ENCODE data around the gene HIRA. TPM values are rescaled to one million over a fixed set of nuclear protein-coding genes. Genes with fewer than 3 reads are reported as not detected.

HIRA gene
- total and polyA plus RNA-seq, 4 donors: 4.1 to 32.5 (median 23.0) TPM

DNA sequence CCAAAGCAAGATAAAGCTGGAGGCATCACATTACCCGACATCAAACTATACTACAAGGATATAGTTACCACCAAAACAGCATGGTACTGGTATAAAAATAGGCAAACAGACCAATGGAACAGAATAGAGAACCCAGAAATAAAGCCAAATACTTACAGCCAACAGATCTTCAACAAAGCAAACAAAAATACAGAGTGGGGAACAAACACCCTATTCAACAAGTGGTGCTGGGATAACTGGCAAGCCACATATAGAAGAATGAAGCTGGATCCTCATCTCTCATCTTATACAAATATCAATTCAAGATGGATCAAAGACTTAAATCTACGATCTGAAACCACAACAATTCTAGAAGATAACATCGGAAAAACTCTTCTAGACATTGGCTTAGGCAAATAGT, 90.0 kb downstream of the HIRA start:
- peaks cover 0 to 5% (median 2%) of the 10 kb centered on the region in 4 donors for H3K4me1 ChIP-seq (ENCODE audit: control insufficient read depth in 4 of 4, insufficient read depth in 4 of 4, low read length in 3 of 4)
- no peaks in the 10 kb centered on the region for H3K9me3 ChIP-seq (ENCODE audit: control insufficient read depth in 4 of 4, low read length in 3 of 4)
- H3K9ac ChIP-seq (ENCODE audit: low read depth in 1 of 2, low read length in 2 of 2): no peak overlapping the region
- no peaks in the 10 kb centered on the region for H3K27me3 ChIP-seq (ENCODE audit: control insufficient read depth in 4 of 4, insufficient read depth in 4 of 4, low read length in 3 of 4)
- WGBS: 67% methylated on average over 3 of the region's 3 CpGs
- H3K4me3 ChIP-seq (ENCODE audit: low read depth in 1 of 3, low read length in 3 of 3): no peak overlapping the region
- TF ChIP-seq REST (IDR thresholded peaks at IDR 0.05) (no peak), FOXA1 (IDR thresholded peaks at IDR 0.05) (no peak), HNF4A (conservative IDR thresholded peaks at IDR 0.05) (no peak)
- H3K36me3 ChIP-seq (ENCODE audit: control insufficient read depth in 4 of 4, insufficient read depth in 3 of 4, low read depth in 1 of 4, low read length in 3 of 4): peaks cover 6 to 26% (median 22%) of the 10 kb centered on the region in 4 donors
- DNase-seq (ENCODE audit: low spot score): no peak
- H3K27ac ChIP-seq (ENCODE audit: low read depth in 1 of 2, low read length in 2 of 2): no peak overlapping the region

DNA sequence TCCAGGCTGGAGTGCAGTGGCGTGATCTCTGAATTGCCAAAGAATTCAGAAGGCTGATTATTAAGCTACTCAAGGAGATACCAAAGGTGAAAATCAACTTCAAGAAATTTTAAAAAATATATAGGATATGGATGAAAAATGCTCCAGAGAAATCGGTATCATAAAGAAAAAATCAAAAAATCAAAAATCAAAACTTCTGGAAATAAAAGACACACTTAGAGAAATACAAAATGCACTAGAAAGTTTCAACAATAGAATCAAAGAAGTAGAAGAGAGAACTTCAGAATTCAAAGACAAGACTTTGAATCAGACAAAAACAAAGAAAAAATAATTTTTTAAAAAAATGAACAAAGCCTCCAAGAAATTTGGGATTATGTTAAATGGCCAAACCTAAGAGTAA, 94.4 kb downstream of the HIRA start:
- Histone ChIP-seq H3K36me3 (ENCODE audit: control insufficient read depth in 4 of 4, insufficient read depth in 3 of 4, low read depth in 1 of 4, low read length in 3 of 4) (peaks cover 5 to 26% (median 19%) of the 10 kb centered on the region in 4 donors), H3K9me3 (ENCODE audit: control insufficient read depth in 4 of 4, low read length in 3 of 4) (peaks cover 0 to 1% (median 0%) of the 10 kb centered on the region in 4 donors), H3K4me3 (ENCODE audit: low read depth in 1 of 3, low read length in 3 of 3) (no peak overlapping the region), H3K27me3 (ENCODE audit: control insufficient read depth in 4 of 4, insufficient read depth in 4 of 4, low read length in 3 of 4) (no peaks in the 10 kb centered on the region), H3K27ac (ENCODE audit: low read depth in 1 of 2, low read length in 2 of 2) (no peak overlapping the region), H3K4me1 (ENCODE audit: control insufficient read depth in 4 of 4, insufficient read depth in 4 of 4, low read length in 3 of 4) (peaks cover 0 to 7% (median 2%) of the 10 kb centered on the region in 4 donors), H3K9ac (ENCODE audit: low read depth in 1 of 2, low read length in 2 of 2) (no peak overlapping the region)
- no peak for DNase-seq (ENCODE audit: low spot score)
- 95% methylated on average over 2 of the region's 2 CpGs for WGBS
- no peak for TF ChIP-seq REST (IDR thresholded peaks at IDR 0.05)
- no peak for TF ChIP-seq FOXA1 (IDR thresholded peaks at IDR 0.05)
- TF ChIP-seq RXRA (IDR thresholded peaks at IDR 0.05): no peak
- no peak for TF ChIP-seq JUND (IDR thresholded peaks at IDR 0.05)
- TF ChIP-seq NR2F2 (IDR thresholded peaks at IDR 0.05): no peak
- TF ChIP-seq HNF4A (conservative IDR thresholded peaks at IDR 0.05): no peak
- TF ChIP-seq, protein P1, sequence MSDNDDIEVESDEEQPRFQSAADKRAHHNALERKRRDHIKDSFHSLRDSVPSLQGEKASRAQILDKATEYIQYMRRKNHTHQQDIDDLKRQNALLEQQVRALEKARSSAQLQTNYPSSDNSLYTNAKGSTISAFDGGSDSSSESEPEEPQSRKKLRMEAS (IDR thresholded peaks at IDR 0.05): no peak
- TF ChIP-seq, protein P2, sequence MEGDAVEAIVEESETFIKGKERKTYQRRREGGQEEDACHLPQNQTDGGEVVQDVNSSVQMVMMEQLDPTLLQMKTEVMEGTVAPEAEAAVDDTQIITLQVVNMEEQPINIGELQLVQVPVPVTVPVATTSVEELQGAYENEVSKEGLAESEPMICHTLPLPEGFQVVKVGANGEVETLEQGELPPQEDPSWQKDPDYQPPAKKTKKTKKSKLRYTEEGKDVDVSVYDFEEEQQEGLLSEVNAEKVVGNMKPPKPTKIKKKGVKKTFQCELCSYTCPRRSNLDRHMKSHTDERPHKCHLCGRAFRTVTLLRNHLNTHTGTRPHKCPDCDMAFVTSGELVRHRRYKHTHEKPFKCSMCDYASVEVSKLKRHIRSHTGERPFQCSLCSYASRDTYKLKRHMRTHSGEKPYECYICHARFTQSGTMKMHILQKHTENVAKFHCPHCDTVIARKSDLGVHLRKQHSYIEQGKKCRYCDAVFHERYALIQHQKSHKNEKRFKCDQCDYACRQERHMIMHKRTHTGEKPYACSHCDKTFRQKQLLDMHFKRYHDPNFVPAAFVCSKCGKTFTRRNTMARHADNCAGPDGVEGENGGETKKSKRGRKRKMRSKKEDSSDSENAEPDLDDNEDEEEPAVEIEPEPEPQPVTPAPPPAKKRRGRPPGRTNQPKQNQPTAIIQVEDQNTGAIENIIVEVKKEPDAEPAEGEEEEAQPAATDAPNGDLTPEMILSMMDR (IDR thresholded peaks at IDR 0.05; ENCODE audit: low read depth, low read length, missing input control): no peak
- no peak for TF ChIP-seq TAF1 (conservative IDR thresholded peaks at IDR 0.05)
